HG02798 (cell line): ENCODE results near the gene IL1RL2.
A peak's percentile ranks its signal among the peaks of the same experiment; 100 is the strongest.

Experiments
- ATAC-seq: cut with Tn5 transposase; IDR thresholded peaks from one replicate; pipeline ENCODE4 v1.9.1; 2021; ENCODE audit warnings: mild to moderate bottlenecking; ENCODE audit not compliant: unreplicated experiment, poor library complexity

The IL1RL2 gene

GRCh38 chr2:102186791-102187495, at the start of gene IL1RL2:
TSS of gene IL1RL2 (plus strand) at chr2:102187023. CDS start at chr2:102187868, 845 bp downstream.
- no peak for ATAC-seq

- ATAC-seq, result peak; percentile 44
These were observed 49.7 kb upstream of the IL1RL2 start for GRCh38 chr2:102137138-102137537.

- ATAC-seq, result no peak
These were observed 48.5 kb upstream of the IL1RL2 start for GRCh38 chr2:102138331-102138730.

- no peak for ATAC-seq
These were observed 47.0 kb upstream of the IL1RL2 start for GRCh38 chr2:102139851-102140250.

- ATAC-seq, result no peak
These were observed 46.4 kb upstream of the IL1RL2 start for GRCh38 chr2:102140377-102140776.

GRCh38 chr2:102141011-102141943, 45.5 kb upstream of the IL1RL2 start:
- no peak for ATAC-seq

- ATAC-seq, result peak; percentile 53
These were observed 44.6 kb upstream of the IL1RL2 start, which contains the start of gene IL1R1 for GRCh38 chr2:102141970-102142828. TSS of gene IL1R1 (plus strand) at chr2:102142746. CDS start at chr2:102157725, 14,979 bp downstream.

- ATAC-seq, result peak; percentile 24
These were observed 43.9 kb upstream of the IL1RL2 start for GRCh38 chr2:102142829-102143449.

GRCh38 chr2:102143450-102143985, 43.3 kb upstream of the IL1RL2 start:
- ATAC-seq, result no peak

- no peak for ATAC-seq
These were observed 42.7 kb upstream of the IL1RL2 start for GRCh38 chr2:102144128-102144527.

GRCh38 chr2:102145107-102145506, 41.7 kb upstream of the IL1RL2 start:
- no peak for ATAC-seq

- ATAC-seq, result no peak
These were observed 40.9 kb upstream of the IL1RL2 start for GRCh38 chr2:102145934-102146333.

- ATAC-seq, result no peak
These were observed 38.9 kb upstream of the IL1RL2 start for GRCh38 chr2:102147935-102148334.

- no peak for ATAC-seq
These were observed 37.6 kb upstream of the IL1RL2 start for GRCh38 chr2:102149243-102149642.

- no peak for ATAC-seq
These were observed 37.0 kb upstream of the IL1RL2 start for GRCh38 chr2:102149644-102150455.

- ATAC-seq, result no peak
These were observed 32.5 kb upstream of the IL1RL2 start for GRCh38 chr2:102154364-102154763.

- ATAC-seq, result no peak
These were observed 31.7 kb upstream of the IL1RL2 start for GRCh38 chr2:102154946-102155702.
